ENCODE results near the gene MAG.

- no peak for TF ChIP-seq EZH2 (IDR thresholded peaks at IDR 0.05)
- TF ChIP-seq POLR2AphosphoS5 (IDR thresholded peaks at IDR 0.05; ENCODE audit: borderline replicate concordance, low read depth, low read length): no peak
- TF ChIP-seq FOXP2 (optimal IDR thresholded peaks at IDR 0.05; ENCODE audit: control extremely low read depth, extremely low read length, insufficient read depth): no peak
These were observed 58.6 kb downstream of the MAG start for GRCh38 chr19:35350591-35350990.

All from SK-N-MC (cell line).